Retinal pigment epithelial cell (primary cell): ENCODE data around the gene TOP3A.

Source experiments
- DNase-seq: peaks from one replicate; pipeline ENCODE4 v3.0.0-alpha.2; 2010; ENCODE audit warnings: low read depth
- H3K4me3 ChIP-seq: 2 replicates; pipeline ENCODE4 v1.5.1; 2011; ENCODE audit warnings: mild to moderate bottlenecking, low read length, control low read depth, moderate library complexity
- TF ChIP-seq, protein P1 (sequence below): conservative IDR thresholded peaks from 2 replicates; pipeline ENCODE4 v1.5.1; 2011; ENCODE audit warnings: low read depth, low read length, control low read depth, inconsistent platforms

TOP3A gene

DNA sequence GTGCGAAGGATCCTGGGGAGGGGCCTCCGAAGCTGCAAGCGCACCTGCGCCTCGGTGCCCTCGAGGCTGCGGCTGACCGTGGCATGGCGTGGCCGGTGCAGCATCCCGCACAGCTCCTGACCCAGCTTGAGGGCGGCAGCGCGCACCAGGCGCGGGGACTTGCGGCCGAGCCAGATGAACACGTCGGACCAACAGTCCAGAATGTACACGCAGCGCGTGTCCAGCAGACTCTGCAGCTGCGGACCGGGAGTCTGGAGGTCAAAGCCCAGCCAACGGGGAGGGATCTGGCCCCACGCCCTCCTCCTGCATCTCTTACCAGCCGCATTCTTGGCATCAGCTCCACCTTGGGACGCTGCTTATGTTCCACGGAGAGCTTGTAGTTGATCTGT is 67.2 kb downstream of the TOP3A start:
- DNase-seq: no peak

DNA sequence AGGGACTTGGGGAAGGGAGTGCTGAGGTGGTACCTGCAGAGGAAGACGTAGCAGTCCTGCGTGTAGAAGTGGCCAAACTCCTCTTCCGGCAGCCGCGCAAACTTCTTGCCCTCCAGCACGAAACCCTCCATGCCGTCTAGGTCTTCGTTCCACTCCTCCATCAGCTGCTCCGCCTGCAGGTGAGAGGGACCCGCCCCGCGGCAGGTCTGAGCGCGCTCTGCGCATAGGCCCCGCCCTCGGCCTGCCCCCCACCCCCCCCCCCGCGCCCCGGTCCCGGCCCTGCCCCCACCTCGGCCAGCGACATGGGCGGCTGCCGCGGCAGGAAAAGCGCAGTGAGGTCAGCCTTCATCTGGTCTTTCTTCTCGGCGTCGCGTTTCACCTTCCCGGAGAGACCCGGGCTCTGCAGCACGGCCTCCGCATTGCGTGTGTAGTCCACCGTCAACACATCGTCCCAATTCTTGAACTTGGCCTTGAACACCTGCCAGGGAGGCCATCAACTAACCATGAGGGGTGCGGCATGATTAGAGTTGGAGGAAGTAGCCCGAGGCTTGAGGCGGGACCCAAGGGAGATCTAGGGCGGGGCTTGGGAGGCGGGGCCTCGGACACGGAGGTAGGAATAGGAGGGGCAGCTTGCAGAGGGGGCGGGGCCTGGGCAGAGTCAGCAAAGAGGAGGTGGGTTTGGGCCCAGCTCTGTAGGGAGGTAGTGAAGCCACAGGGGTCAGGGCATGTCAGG is 67.7 kb downstream of the TOP3A start:
- TF ChIP-seq, protein P1, sequence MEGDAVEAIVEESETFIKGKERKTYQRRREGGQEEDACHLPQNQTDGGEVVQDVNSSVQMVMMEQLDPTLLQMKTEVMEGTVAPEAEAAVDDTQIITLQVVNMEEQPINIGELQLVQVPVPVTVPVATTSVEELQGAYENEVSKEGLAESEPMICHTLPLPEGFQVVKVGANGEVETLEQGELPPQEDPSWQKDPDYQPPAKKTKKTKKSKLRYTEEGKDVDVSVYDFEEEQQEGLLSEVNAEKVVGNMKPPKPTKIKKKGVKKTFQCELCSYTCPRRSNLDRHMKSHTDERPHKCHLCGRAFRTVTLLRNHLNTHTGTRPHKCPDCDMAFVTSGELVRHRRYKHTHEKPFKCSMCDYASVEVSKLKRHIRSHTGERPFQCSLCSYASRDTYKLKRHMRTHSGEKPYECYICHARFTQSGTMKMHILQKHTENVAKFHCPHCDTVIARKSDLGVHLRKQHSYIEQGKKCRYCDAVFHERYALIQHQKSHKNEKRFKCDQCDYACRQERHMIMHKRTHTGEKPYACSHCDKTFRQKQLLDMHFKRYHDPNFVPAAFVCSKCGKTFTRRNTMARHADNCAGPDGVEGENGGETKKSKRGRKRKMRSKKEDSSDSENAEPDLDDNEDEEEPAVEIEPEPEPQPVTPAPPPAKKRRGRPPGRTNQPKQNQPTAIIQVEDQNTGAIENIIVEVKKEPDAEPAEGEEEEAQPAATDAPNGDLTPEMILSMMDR: no peak
- no peak overlapping the region for H3K4me3 ChIP-seq
- DNase-seq: no peak

More for the DNA sequence above, 67.2 kb downstream of the TOP3A start:
- TF ChIP-seq, protein P1: no peak
- no peak overlapping the region for H3K4me3 ChIP-seq

DNA sequence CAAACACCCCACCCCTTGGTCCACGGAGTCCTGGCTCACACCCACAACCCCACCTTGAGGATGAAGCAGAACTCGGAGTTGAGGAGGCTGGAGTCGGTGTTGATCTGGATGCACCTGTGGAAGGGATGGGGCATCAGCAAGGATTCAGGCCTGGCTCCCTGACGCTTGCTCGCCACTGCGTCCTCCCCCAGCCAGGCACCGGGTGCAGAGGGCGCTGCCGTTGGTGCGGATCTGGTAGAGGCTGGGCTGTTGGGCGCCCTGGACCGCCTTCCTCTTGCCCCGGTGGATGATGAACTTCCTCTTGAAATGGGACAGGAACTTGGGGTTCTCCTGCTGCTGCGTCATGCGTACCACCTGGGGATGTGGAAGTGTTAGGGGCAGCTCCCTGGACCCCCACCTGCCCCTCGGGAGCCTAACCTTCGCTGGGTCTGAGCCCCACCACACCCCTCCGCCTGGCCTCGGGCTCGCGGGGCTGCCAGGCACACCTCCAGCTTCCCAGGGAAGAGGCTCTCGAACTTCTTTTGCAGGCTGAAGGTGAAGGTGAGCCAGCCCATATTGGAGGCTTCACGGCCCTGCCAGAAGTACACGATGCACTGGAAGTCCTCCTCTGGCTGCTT is 68.6 kb downstream of the TOP3A start:
- TF ChIP-seq, protein P1: no peak
- H3K4me3 ChIP-seq: no peak overlapping the region
- no peak for DNase-seq

DNA sequence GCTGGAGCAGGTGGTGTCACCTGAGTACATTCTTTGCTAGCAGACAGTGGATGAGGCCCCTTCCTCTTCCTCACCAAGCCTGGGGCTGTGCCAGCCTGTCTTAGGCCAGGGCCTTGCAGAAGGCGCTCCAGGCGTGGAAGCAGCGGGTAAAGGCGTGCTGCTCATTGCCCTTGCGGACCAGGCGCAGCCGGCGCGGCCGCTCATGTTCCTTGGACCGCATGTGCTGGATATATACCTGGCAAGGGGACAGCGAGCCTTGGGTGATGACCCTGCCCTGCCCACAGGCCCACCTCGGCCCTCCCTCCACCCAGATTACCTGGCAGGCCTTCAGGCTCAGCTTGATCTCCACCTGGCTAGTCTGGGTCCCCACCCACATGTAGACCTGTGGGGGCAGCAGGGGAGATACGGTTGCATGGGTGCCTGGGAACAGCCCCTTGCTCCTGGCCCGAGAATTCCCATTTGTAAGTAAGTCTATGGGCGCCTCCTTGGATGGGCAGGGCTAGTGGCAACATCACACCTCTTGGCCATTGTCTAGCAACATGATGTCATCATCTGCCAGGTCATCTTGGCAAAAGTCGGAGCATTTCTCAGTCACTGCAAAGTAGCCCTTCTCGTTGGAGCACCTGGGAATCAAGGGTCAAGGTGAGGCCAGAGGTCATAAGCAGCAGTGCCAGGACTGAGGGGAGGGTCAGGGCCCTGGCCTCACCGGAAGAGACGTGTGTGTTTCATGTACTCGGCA is 69.6 kb downstream of the TOP3A start:
- TF ChIP-seq, protein P1: no peak
- no peak for DNase-seq
- no peak overlapping the region for H3K4me3 ChIP-seq

- TF ChIP-seq, protein P1: no peak
- DNase-seq: no peak
- no peak overlapping the region for H3K4me3 ChIP-seq
Measured at GRCh38 chr17:18241229-18241871, 73.4 kb downstream of the TOP3A start.

GRCh38 chr17:18240449-18240848 is 74.3 kb downstream of the TOP3A start:
- no peak overlapping the region for H3K4me3 ChIP-seq
- DNase-seq: no peak
- TF ChIP-seq, protein P1: no peak
